ENCODE data around the gene ARID4B. TPM values are rescaled to one million over a fixed set of nuclear protein-coding genes. Genes with fewer than 3 reads are reported as not detected.
A peak's percentile ranks its signal among the peaks of the same experiment; 100 is the strongest.
"Not testable (repeated sequence)": the region's sequence is repeated elsewhere in the genome, so short reads cannot be mapped to it uniquely, and the experiment has no call there.

The ARID4B gene
- polyA plus RNA-seq, 2 donors: 7.0 to 12.3 TPM

DNA sequence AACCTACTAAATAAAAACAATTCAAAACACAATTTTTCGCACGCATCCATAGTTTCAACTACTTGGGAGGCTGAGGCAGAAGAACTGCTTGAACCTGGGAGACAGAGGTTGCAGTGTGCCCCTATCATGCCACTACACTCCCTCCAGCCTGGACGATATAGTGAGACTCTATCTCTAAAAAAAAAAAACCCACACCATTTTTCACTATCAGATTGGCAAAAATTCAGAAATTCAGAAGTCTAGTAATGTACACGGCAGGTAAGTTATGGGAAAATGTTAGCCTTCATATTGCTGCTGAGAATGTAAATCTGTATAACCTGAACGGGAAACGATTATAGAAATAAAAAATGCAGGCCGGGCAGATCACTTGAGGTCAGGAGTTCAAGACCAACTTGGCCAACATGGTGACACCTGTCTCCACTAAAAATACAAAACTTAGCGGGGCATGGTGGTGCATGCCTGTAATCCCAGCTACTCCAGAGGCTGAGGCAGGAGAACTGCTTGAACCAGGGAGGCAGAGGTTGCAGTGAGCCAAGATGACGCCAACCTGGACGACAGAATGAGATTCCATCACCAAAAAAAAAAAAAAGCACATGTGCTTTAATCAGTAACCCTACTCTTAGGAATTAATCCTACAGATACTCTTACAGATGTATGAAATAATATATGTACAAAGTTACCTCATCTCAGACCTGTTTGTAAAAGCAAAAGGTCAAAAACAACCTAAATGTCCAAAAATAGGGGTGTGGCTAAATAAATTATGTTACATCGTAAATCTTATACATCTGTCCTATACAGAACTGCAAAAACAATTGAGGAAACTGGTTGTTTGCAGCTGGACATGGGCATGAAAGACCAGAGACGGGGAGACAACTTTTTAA lies 37.9 kb downstream of the ARID4B start:
- Histone ChIP-seq H3K4me3 (ENCODE audit: low read depth in 1 of 2, low read length in 2 of 2) (no peak overlapping the region), H3K27ac (ENCODE audit: low read depth in 2 of 2, low read length in 1 of 2) (no peak overlapping the region), H3K27me3 (ENCODE audit: control insufficient read depth in 1 of 2, insufficient read depth in 2 of 2, low read length in 2 of 2) (no peaks in the 10 kb centered on the region), H3K4me1 (ENCODE audit: control insufficient read depth in 2 of 2, insufficient read depth in 2 of 2, low read length in 1 of 2) (peaks cover 2 to 4% of the 10 kb centered on the region in 2 donors), H3K9me3 (ENCODE audit: control insufficient read depth in 2 of 2, insufficient read depth in 1 of 2, low read depth in 1 of 2, low read length in 1 of 2) (no peaks in the 10 kb centered on the region), H3K36me3 (ENCODE audit: control insufficient read depth in 2 of 2, insufficient read depth in 2 of 2, low read length in 1 of 2) (no peaks in the 10 kb centered on the region)
- WGBS, 2 donors: 81 to 90% methylated on average over 12 of the region's 12 CpGs

DNA sequence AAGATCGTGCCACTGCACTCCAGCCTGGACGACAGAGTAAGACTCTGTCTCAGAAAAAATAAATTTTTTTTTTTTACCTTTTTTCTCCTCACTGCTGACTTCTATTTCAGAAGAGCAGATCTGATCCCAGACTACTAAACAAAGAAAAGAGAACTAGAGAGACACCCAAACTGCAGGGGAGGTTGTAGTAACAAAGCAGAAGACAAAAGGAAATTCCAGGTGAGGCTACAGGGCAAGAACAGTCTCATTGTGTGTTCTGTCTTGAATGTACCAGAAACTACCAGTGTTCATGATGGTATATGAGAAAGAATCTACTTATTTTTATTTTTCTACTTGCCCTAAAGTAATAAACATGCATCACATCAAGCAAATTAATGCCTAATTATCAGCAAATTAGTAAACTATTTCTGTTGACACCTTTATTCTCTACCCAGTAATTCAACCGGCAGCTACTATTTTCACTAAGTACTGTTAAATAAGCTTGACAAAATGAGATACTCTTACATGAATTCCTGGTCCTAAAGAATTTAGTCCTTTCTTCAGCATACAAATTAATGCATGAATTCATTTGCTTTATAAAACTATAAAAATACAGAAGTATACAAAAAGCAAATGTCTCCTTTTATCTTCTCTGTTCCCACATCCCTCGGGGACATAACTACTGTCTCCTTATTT lies 40.6 kb downstream of the ARID4B start:
- H3K4me1 ChIP-seq (ENCODE audit: control insufficient read depth in 2 of 2, insufficient read depth in 2 of 2, low read length in 1 of 2): peaks cover 4 to 5% of the 10 kb centered on the region in 2 donors
- WGBS, 2 donors: 87% methylated on average over 4 of the region's 4 CpGs
- H3K27me3 ChIP-seq (ENCODE audit: control insufficient read depth in 1 of 2, insufficient read depth in 2 of 2, low read length in 2 of 2): no peaks in the 10 kb centered on the region
- H3K36me3 ChIP-seq (ENCODE audit: control insufficient read depth in 2 of 2, insufficient read depth in 2 of 2, low read length in 1 of 2): no peaks in the 10 kb centered on the region
- no peak overlapping the region for H3K4me3 ChIP-seq (ENCODE audit: low read depth in 1 of 2, low read length in 2 of 2)
- no peaks in the 10 kb centered on the region for H3K9me3 ChIP-seq (ENCODE audit: control insufficient read depth in 2 of 2, insufficient read depth in 1 of 2, low read depth in 1 of 2, low read length in 1 of 2)
- peak overlapping the region in 1 of 2 donors; percentile 31 for H3K27ac ChIP-seq (ENCODE audit: low read depth in 2 of 2, low read length in 1 of 2)

DNA sequence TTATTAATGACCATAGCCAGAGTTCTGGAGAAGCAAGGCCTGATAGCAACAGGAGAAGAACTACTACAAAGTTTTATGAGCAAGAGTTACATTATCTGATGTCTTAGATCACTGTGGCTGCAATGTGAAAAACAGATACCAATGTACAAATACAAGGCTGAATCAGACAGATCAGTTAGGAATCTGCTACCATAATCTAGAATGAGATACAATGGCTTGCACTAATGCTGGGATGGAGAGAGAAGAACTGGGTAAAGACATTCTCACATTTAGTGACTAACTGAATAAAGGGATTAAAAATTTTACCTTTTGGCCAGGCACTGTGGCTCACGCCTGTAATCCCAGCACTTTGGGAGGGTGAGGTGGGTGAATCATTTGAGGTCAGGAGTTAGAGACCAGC lies 41.3 kb downstream of the ARID4B start:
- Histone ChIP-seq H3K4me3 (ENCODE audit: low read depth in 1 of 2, low read length in 2 of 2) (no peak overlapping the region), H3K27ac (ENCODE audit: low read depth in 2 of 2, low read length in 1 of 2) (peak overlapping the region in 1 of 2 donors; percentile 31), H3K27me3 (ENCODE audit: control insufficient read depth in 1 of 2, insufficient read depth in 2 of 2, low read length in 2 of 2) (no peaks in the 10 kb centered on the region), H3K36me3 (ENCODE audit: control insufficient read depth in 2 of 2, insufficient read depth in 2 of 2, low read length in 1 of 2) (no peaks in the 10 kb centered on the region), H3K9me3 (ENCODE audit: control insufficient read depth in 2 of 2, insufficient read depth in 1 of 2, low read depth in 1 of 2, low read length in 1 of 2) (no peaks in the 10 kb centered on the region), H3K4me1 (ENCODE audit: control insufficient read depth in 2 of 2, insufficient read depth in 2 of 2, low read length in 1 of 2) (peaks cover 4 to 5% of the 10 kb centered on the region in 2 donors)
- 52 to 53% methylated on average over 1 of the region's 1 CpG for WGBS, 2 donors

DNA sequence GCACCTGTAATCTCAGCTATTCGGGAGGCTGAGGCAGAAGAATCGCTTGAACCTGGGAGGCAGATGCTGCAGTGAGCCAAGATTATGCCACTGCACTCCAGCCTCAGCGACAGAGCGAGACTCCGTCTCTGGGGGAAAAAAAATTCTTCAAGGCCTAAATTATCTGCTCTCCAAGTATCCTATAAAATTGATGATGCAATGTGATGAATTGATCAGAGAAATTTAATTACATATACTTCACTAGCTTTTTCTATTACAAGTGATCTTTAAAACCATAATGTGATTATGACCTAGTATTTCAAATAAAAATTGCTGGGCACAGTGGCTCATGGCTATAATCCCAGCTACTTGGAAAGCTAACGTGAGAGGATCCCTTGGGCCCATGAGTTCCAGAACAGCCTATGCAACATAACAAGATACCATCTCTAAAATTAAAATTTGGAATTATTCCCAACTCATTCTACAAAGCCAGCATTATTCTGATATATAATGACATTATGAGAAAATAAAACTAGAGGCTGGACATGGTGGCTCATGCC lies 43.7 kb downstream of the ARID4B start:
- Histone ChIP-seq H3K27ac (ENCODE audit: low read depth in 2 of 2, low read length in 1 of 2) (no peak overlapping the region), H3K9me3 (ENCODE audit: control insufficient read depth in 2 of 2, insufficient read depth in 1 of 2, low read depth in 1 of 2, low read length in 1 of 2) (no peaks in the 10 kb centered on the region), H3K4me1 (ENCODE audit: control insufficient read depth in 2 of 2, insufficient read depth in 2 of 2, low read length in 1 of 2) (peaks cover 0 to 2% of the 10 kb centered on the region in 2 donors), H3K4me3 (ENCODE audit: low read depth in 1 of 2, low read length in 2 of 2) (no peak overlapping the region), H3K36me3 (ENCODE audit: control insufficient read depth in 2 of 2, insufficient read depth in 2 of 2, low read length in 1 of 2) (no peaks in the 10 kb centered on the region), H3K27me3 (ENCODE audit: control insufficient read depth in 1 of 2, insufficient read depth in 2 of 2, low read length in 2 of 2) (no peaks in the 10 kb centered on the region)
- WGBS, 2 donors: 90% methylated on average over 6 of the region's 6 CpGs

DNA sequence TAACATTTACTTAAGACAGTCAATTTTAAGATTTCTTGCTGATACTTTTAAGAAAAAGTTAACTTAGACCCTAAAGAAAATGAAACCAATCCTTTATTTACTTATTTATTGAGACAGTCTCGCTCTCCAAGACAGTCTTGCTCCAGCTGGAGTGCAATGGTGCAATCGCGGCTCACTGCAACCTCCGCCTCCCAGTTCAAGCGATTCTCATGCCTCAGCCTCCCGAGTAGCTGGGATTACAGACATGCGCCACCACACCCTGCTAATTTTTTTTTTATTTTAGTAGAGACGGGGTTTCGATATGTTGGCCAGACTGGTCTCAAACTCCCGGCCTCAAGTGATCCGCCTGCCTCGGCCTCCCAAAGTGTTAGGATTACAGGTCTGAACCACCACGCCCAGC lies 44.3 kb downstream of the ARID4B start:
- H3K4me3 ChIP-seq (ENCODE audit: low read depth in 1 of 2, low read length in 2 of 2); H3K27me3 ChIP-seq (ENCODE audit: control insufficient read depth in 1 of 2, insufficient read depth in 2 of 2, low read length in 2 of 2); H3K9me3 ChIP-seq (ENCODE audit: control insufficient read depth in 2 of 2, insufficient read depth in 1 of 2, low read depth in 1 of 2, low read length in 1 of 2); H3K4me1 ChIP-seq (ENCODE audit: control insufficient read depth in 2 of 2, insufficient read depth in 2 of 2, low read length in 1 of 2); H3K36me3 ChIP-seq (ENCODE audit: control insufficient read depth in 2 of 2, insufficient read depth in 2 of 2, low read length in 1 of 2); H3K27ac ChIP-seq (ENCODE audit: low read depth in 2 of 2, low read length in 1 of 2): not testable (repeated sequence)
- WGBS, 2 donors: 95 to 96% methylated on average over 13 of the region's 13 CpGs

DNA sequence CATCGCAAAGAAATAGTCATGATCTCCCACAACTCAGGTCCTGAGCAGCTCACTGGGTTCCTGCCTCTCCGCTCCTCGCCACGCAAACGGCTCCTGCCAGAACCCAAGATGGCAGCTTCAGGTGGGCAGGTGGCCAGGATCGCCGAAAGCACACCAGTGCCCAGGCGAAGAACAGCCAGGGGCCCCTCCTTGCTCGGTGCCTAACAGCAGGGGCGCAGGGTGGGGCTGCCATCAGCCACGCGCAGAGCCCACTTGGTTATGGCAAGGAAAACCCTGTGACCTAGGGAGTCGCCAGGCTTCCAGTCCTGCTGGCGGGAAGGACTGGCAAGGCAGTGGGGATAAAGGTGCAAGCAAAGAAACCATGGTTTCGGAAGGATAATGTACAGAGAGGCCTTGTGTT lies 47.5 kb downstream of the ARID4B start:
- 93 to 96% methylated on average over 15 of the region's 15 CpGs for WGBS, 2 donors
- Histone ChIP-seq H3K36me3 (ENCODE audit: control insufficient read depth in 2 of 2, insufficient read depth in 2 of 2, low read length in 1 of 2) (no peaks in the 10 kb centered on the region), H3K4me1 (ENCODE audit: control insufficient read depth in 2 of 2, insufficient read depth in 2 of 2, low read length in 1 of 2) (peaks cover 0 to 2% of the 10 kb centered on the region in 2 donors), H3K9me3 (ENCODE audit: control insufficient read depth in 2 of 2, insufficient read depth in 1 of 2, low read depth in 1 of 2, low read length in 1 of 2) (no peaks in the 10 kb centered on the region), H3K27ac (ENCODE audit: low read depth in 2 of 2, low read length in 1 of 2) (no peak overlapping the region), H3K27me3 (ENCODE audit: control insufficient read depth in 1 of 2, insufficient read depth in 2 of 2, low read length in 2 of 2) (no peaks in the 10 kb centered on the region), H3K4me3 (ENCODE audit: low read depth in 1 of 2, low read length in 2 of 2) (no peak overlapping the region)

DNA sequence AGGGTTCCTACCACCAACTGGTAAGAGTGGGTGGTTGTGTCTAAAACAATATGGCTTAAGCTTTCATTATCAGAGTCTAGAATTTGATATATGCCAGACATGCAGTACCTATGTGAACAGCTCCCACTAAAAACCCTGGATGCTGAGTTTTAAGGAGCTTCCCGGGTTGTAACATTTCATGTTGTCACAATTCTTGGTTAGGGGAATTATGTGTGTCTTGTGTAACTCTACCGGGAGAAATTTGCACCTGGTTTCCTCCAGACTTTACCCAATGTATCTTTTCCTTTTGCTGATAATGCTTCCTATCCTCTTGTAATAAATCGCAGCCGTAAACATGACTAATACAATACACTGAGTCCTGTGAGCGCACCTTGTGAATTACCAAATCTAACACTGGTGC lies 48.3 kb downstream of the ARID4B start:
- 66 to 86% methylated on average over 5 of the region's 5 CpGs for WGBS, 2 donors
- Histone ChIP-seq H3K36me3 (ENCODE audit: control insufficient read depth in 2 of 2, insufficient read depth in 2 of 2, low read length in 1 of 2) (no peaks in the 10 kb centered on the region), H3K4me1 (ENCODE audit: control insufficient read depth in 2 of 2, insufficient read depth in 2 of 2, low read length in 1 of 2) (no peaks in the 10 kb centered on the region), H3K9me3 (ENCODE audit: control insufficient read depth in 2 of 2, insufficient read depth in 1 of 2, low read depth in 1 of 2, low read length in 1 of 2) (no peaks in the 10 kb centered on the region), H3K27me3 (ENCODE audit: control insufficient read depth in 1 of 2, insufficient read depth in 2 of 2, low read length in 2 of 2) (no peaks in the 10 kb centered on the region), H3K27ac (ENCODE audit: low read depth in 2 of 2, low read length in 1 of 2) (no peak overlapping the region), H3K4me3 (ENCODE audit: low read depth in 1 of 2, low read length in 2 of 2) (no peak overlapping the region)

DNA sequence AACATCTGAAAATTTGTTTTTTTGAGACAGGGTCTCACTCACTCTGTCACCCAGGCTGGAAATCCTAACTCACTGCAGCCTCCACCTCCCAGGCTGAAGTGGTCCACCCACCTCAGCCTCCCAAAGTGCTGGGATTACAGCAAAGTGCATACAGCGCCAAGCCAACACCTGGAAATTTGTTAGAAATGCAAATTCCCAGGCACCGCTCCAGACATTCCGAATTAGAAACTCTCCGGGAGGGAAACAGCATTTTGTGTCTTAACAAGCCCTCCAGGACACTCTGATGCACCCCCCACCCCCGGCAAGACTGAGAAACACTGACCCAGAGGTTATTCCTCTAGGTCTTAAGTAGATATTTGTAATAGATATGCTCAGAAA lies 49.1 kb downstream of the ARID4B start:
- Histone ChIP-seq H3K4me1 (ENCODE audit: control insufficient read depth in 2 of 2, insufficient read depth in 2 of 2, low read length in 1 of 2) (no peaks in the 10 kb centered on the region), H3K36me3 (ENCODE audit: control insufficient read depth in 2 of 2, insufficient read depth in 2 of 2, low read length in 1 of 2) (no peaks in the 10 kb centered on the region), H3K9me3 (ENCODE audit: control insufficient read depth in 2 of 2, insufficient read depth in 1 of 2, low read depth in 1 of 2, low read length in 1 of 2) (no peaks in the 10 kb centered on the region), H3K27ac (ENCODE audit: low read depth in 2 of 2, low read length in 1 of 2) (no peak overlapping the region), H3K4me3 (ENCODE audit: low read depth in 1 of 2, low read length in 2 of 2) (no peak overlapping the region), H3K27me3 (ENCODE audit: control insufficient read depth in 1 of 2, insufficient read depth in 2 of 2, low read length in 2 of 2) (no peaks in the 10 kb centered on the region)
- 70 to 85% methylated on average over 5 of the region's 5 CpGs for WGBS, 2 donors

DNA sequence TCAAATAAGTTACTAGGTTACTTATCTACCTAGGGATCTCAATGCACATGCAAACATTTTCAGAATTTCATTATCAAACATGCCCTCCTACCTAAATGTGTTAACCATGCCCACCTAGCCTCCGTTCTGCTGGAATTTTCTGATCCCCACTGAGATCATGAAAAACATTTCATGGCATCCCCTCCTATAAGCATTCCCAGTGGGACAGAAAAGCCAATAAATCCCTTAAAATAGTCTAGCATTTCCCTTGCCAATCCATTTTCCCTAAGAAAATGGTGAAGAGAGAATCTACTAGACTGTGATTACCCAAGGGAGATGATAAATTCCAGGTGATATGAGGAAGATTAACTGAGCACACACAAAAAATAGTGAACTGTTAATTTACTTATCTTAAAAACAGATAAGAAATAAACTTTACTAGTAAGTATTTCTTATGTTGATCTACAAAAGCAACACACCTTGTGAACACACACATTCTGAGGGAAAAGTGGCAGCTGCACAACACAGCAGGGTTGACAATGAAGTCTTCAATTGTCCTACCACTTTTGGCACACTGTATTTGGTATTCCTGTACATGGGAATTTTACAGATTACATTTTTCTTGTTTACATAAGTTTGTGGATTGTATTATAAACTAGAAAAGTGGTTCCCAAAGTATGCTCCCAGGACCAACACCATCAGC lies 49.6 kb downstream of the ARID4B start:
- WGBS, 2 donors: 72 to 90% methylated on average over 1 of the region's 1 CpG

More for the DNA sequence above, 49.6 kb downstream of the ARID4B start:
- Histone ChIP-seq H3K27ac (ENCODE audit: low read depth in 2 of 2, low read length in 1 of 2) (no peak overlapping the region), H3K27me3 (ENCODE audit: control insufficient read depth in 1 of 2, insufficient read depth in 2 of 2, low read length in 2 of 2) (no peaks in the 10 kb centered on the region), H3K4me1 (ENCODE audit: control insufficient read depth in 2 of 2, insufficient read depth in 2 of 2, low read length in 1 of 2) (no peaks in the 10 kb centered on the region), H3K9me3 (ENCODE audit: control insufficient read depth in 2 of 2, insufficient read depth in 1 of 2, low read depth in 1 of 2, low read length in 1 of 2) (no peaks in the 10 kb centered on the region), H3K36me3 (ENCODE audit: control insufficient read depth in 2 of 2, insufficient read depth in 2 of 2, low read length in 1 of 2) (no peaks in the 10 kb centered on the region), H3K4me3 (ENCODE audit: low read depth in 1 of 2, low read length in 2 of 2) (no peak overlapping the region)

Data from esophagus (tissue), 2 donors.